Panc1 (cell line): Measurements from ENCODE around the gene NPPA. TPM values are rescaled to one million over a fixed set of nuclear protein-coding genes. Genes with fewer than 3 reads are reported as not detected.
A peak's percentile ranks its signal among the peaks of the same experiment; 100 is the strongest.

Source experiments
- ATAC-seq: fragments of 200-7000 bp; cut with Tn5 transposase; 2 replicates; pipeline ENCODE4 v1.9.1; 2020; ENCODE audit warnings: mild to moderate bottlenecking, moderate library complexity
- BruUV-seq: library from RNA; stranded (reverse); fragments of 400-500 nt; replicated peaks from 2 replicates; lab custom pipeline; 2021; lab: Mats Ljungman, UMichigan
- CTCF ChIA-PET: fragments of 300-600 bp; sonication (Branson Sonifier 250); formaldehyde crosslinking; loops from one replicate; lab custom pipeline; 2022; ENCODE audit warnings: antibody characterized with exemption; lab: Charles Lee
- POLR2A ChIA-PET: fragments of 300-600 bp; sonication (Branson Sonifier 250); formaldehyde crosslinking; loops from one replicate; lab custom pipeline; 2022; ENCODE audit warnings: antibody characterized with exemption; lab: Charles Lee
- DNase-seq: peaks from one replicate; pipeline ENCODE4 v3.0.0-alpha.2; 2010; ENCODE audit warnings: low read depth, low spot score
- H3K27ac ChIP-seq: 2 replicates; pipeline ENCODE4 v1.5.1; 2011; ENCODE audit warnings: mild to moderate bottlenecking, low read length, inconsistent platforms
- H3K27me3 ChIP-seq: fragments of 200-500 bp; sonication (Bioruptor generic); 2 replicates; pipeline ENCODE4 v1.6.0; 2014; ENCODE audit warnings: low read length, inconsistent platforms; ENCODE audit not compliant: control insufficient read depth, insufficient read depth
- H3K36me3 ChIP-seq: fragments of 200-500 bp; sonication (Bioruptor generic); 2 replicates; pipeline ENCODE4 v1.5.1; 2014; ENCODE audit warnings: inconsistent platforms, mild to moderate bottlenecking, low read length, moderate library complexity; ENCODE audit not compliant: control insufficient read depth, insufficient read depth
- H3K4me1 ChIP-seq: 2 replicates; pipeline ENCODE4 v1.5.1; 2011; ENCODE audit warnings: inconsistent platforms, mild to moderate bottlenecking, low read length, moderate library complexity; ENCODE audit not compliant: control insufficient read depth, insufficient read depth
- H3K4me3 ChIP-seq, 2 experiments: 2 replicates each; pipeline ENCODE4 v1.5.1; 2011 to 2012; ENCODE audit warnings: low read depth in 2 of 2, low read length in 2 of 2, mild to moderate bottlenecking in 2 of 2, inconsistent platforms in 1 of 2, moderate library complexity in 1 of 2
- H3K9me3 ChIP-seq: fragments of 200-500 bp; sonication (Bioruptor generic); 2 replicates; pipeline ENCODE4 v1.5.1; 2014; ENCODE audit warnings: low read depth, mild to moderate bottlenecking, inconsistent platforms, low read length, moderate library complexity; ENCODE audit not compliant: control insufficient read depth, insufficient read depth
- CTCF ChIP-seq: fragments of 450-650 bp; IDR thresholded peaks from 2 replicates; pipeline ENCODE4 v1.5.1; 2017; ENCODE audit warnings: mild to moderate bottlenecking
- POLR2AphosphoS5 ChIP-seq: IDR thresholded peaks from 2 replicates; pipeline ENCODE4 v1.6.1; 2012; ENCODE audit warnings: mild to moderate bottlenecking, low read depth, low read length, moderate library complexity
- REST ChIP-seq, 2 experiments: IDR thresholded peaks; 2 replicates each; pipeline ENCODE4 v1.6.1; 2011 to 2012; ENCODE audit warnings: low read depth in 2 of 2, control low read depth in 1 of 2, low read length in 1 of 2, mild to moderate bottlenecking in 1 of 2, moderate library complexity in 1 of 2; ENCODE audit not compliant: insufficient read depth in 1 of 2
- SIN3A ChIP-seq: IDR thresholded peaks from 2 replicates; pipeline ENCODE4 v1.6.1; 2012; ENCODE audit warnings: low read depth, mild to moderate bottlenecking, low read length, moderate library complexity, borderline replicate concordance; ENCODE audit not compliant: insufficient read depth
- TCF7L2 ChIP-seq: IDR thresholded peaks from 2 replicates; pipeline ENCODE4 v1.6.1; 2011; ENCODE audit warnings: mild to moderate bottlenecking, low read depth, low read length, inconsistent platforms
- in situ Hi-C: cut with HindIII; loops from 2 replicates; pipeline ENCODE4 v1.10.0; 2016; ENCODE audit warnings: low sequenced_read_pairs, low pct_unique_long_range_greater_than_20kb
- intact Hi-C: fragments of 100-400 bp; cut with micrococcal nuclease; formaldehyde crosslinking; loops from one replicate; pipeline ENCODE4 v1.10.0; 2022; ENCODE audit not compliant: unreplicated experiment
- total RNA-seq: library from RNA; stranded (reverse); gene quantifications from one replicate; pipeline ENCODE4 v1.2.1, GENCODE V29; 2021; ENCODE audit not compliant: unreplicated experiment

Gene NPPA
- total RNA-seq, 1 experiment from 2014 or later: not detected

DNA sequence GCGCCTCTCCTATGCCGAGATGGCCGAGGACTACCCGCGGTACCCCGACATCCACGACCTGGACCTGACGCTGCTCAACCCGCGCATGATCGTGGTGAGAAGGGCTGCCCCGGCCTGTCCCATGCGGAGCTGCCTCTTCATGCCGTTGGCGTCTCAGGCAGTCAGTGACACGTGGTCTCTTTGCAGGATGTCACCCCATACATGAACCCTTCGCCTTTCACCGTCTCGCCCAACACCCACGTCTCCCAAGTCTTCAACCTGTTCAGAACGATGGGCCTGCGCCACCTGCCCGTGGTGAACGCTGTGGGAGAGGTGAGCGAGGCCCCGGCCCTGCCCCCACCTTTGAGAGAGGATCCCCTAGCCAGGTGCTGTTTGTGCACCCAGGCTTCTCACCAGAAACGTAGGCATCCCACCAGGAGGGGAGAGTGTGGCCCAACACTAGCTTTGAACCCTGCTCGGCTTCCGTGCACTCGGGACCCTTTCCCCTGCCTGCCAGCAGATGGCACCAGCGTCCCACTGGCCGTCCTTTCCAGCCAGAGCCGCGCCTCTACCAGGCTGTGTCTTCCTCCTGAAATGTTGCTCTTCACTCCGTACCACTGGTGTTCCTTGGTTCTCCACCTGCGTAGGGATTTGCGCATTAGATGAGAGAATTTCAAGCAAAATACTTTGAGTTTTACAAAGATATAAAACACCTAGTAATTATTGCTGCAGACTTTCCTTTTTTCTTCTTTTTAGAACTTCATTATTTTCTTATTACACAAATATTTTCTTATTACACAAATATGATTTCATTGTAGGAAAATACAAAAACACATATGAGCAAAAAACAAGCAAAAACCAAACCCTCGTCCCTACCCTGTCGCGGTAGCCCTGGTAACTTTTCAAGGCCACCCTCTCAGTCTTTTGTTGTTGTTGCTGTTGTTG lies 9.0 kb downstream of the NPPA start:
- DNase-seq: peak; percentile 51
- Histone ChIP-seq H3K36me3 (peaks cover 14% of the 10 kb centered on the region), H3K27ac (no peak overlapping the region), H3K27me3 (no peaks in the 10 kb centered on the region), H3K4me3 (no peak overlapping the region), H3K4me1 (no peaks in the 10 kb centered on the region), H3K9me3 (no peaks in the 10 kb centered on the region)
- in situ Hi-C loops: no loop called here
- ChIA-PET POLR2A (interaction anchor here (0.6 kb wide), 1 partner anchor 71 kb away, joined by 3 read pairs; no protein-coding TSS in a partner anchor), CTCF (interaction anchor here (0.6 to 1.2 kb wide), 6 partner anchors 11 to 363 kb away, joined by 3 to 6 read pairs (median 5); no protein-coding TSS in a partner anchor)
- BruUV-seq: no TSS peak
- peak; percentile 93 for ATAC-seq
- TF ChIP-seq TCF7L2: no peak
- 0 out of 2 replicates have a peak, but pooled peaks have one; percentile 42 for TF ChIP-seq POLR2AphosphoS5
- peak in 1 of 2 experiments; percentile 51; a peak in 1 of 4 replicates for TF ChIP-seq REST (IDR thresholded peaks at IDR 0.05; ENCODE audit: insufficient read depth in 1 of 2, low read depth in 2 of 2, low read length in 1 of 2)
- TF ChIP-seq CTCF: peak; percentile 100
- TF ChIP-seq SIN3A: no peak
- intact Hi-C loops: loop anchor here (2.0 kb wide), 1 partner anchor 54 kb away; no protein-coding TSS in a partner anchor

DNA sequence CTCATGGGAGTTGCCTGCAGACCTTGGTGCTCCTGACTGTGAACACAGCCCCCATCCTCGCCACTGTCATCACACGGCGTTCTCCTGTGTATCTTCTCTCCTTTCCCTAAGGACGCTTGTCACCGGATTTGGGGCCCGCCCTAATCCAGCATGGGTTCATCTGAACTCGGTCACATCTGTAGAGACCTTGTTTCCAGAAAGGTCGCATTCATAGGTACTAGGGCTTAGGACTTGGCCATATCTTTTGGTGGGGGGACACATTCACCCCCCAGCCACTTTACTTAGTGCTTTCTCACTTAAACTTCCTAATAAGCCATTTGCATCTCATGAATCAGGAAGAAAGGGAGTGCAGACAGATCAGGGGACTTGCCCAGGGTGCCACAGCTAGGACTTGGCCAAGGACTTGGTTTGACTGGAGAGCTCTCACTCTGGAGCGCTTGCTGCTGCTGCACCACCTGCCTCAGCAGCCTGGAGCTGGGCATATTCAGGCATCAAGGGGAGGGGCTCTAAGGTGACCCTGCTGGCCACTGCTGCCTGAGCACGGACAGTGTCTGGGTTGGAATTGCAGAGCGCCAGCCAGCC lies 9.7 kb downstream of the NPPA start:
- no peak for TF ChIP-seq POLR2AphosphoS5
- TF ChIP-seq SIN3A: no peak
- TF ChIP-seq CTCF: no peak
- TF ChIP-seq TCF7L2: no peak
- TF ChIP-seq REST (IDR thresholded peaks at IDR 0.05; ENCODE audit: insufficient read depth in 1 of 2, low read depth in 2 of 2, low read length in 1 of 2): no peak
- no peak overlapping the region for H3K27ac ChIP-seq
- H3K27me3 ChIP-seq: no peaks in the 10 kb centered on the region
- ATAC-seq (peak; percentile 41), DNase-seq (no peak)
- H3K36me3 ChIP-seq: peaks cover 14% of the 10 kb centered on the region
- intact Hi-C loops (loop anchor here (2.0 kb wide), 1 partner anchor 55 kb away; no protein-coding TSS in a partner anchor), in situ Hi-C loops (no loop called here)
- H3K4me1 ChIP-seq: no peaks in the 10 kb centered on the region
- POLR2A ChIA-PET: interaction anchor here (1.7 kb wide), 1 partner anchor 70 kb away, joined by 5 read pairs; no protein-coding TSS in a partner anchor
- BruUV-seq: no TSS peak
- CTCF ChIA-PET: interaction anchor here (0.6 to 1.2 kb wide), 4 partner anchors 12 to 70 kb away, joined by 3 to 6 read pairs (median 5); no protein-coding TSS in a partner anchor
- no peaks in the 10 kb centered on the region for H3K9me3 ChIP-seq
- H3K4me3 ChIP-seq: no peak overlapping the region
